ENCODE measurements around the gene MAN2A1.
"Not testable (repeated sequence)": the region's sequence is repeated elsewhere in the genome, so short reads cannot be mapped to it uniquely, and the experiment has no call there.

The MAN2A1 gene

DNA sequence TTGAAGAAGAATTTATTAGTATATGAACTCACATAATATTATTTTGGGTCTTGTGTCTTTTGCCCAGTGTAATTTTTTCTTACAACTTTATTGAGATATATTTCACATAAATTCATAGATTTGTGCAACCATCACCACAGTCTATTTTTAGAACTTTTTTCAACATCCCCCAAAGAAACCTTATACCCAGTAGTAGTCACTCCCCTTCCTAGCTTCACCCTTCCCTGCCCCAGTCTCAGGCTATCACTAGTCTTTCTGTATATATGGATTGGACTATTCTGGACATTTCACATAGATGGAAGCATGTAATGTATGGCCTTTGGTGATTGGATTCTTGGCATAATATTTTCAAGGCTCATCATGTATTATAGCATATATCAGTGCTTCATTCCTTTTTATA, 67.8 kb downstream of the MAN2A1 start:
- DNase-seq (ENCODE audit: insufficient read length, low spot score) (no peak), FAIRE-seq (no peak)
- no peak for TF ChIP-seq POU2F2 (IDR thresholded peaks at IDR 0.05; ENCODE audit: low read depth, low read length)
- TF ChIP-seq TAF1 (IDR thresholded peaks at IDR 0.05; ENCODE audit: low read depth, low read length): no peak
- TF ChIP-seq POLR2A (IDR thresholded peaks at IDR 0.05; ENCODE audit: low read depth, low read length): no peak
- no peak for TF ChIP-seq PAX5 (IDR thresholded peaks at IDR 0.05; ENCODE audit: insufficient read depth, low read length, severe bottlenecking)
- TF ChIP-seq POLR2AphosphoS5 (IDR thresholded peaks at IDR 0.05; ENCODE audit: low read depth, low read length): no peak
- no peak for TF ChIP-seq SPI1 (IDR thresholded peaks at IDR 0.05; ENCODE audit: low read depth, low read length)

DNA sequence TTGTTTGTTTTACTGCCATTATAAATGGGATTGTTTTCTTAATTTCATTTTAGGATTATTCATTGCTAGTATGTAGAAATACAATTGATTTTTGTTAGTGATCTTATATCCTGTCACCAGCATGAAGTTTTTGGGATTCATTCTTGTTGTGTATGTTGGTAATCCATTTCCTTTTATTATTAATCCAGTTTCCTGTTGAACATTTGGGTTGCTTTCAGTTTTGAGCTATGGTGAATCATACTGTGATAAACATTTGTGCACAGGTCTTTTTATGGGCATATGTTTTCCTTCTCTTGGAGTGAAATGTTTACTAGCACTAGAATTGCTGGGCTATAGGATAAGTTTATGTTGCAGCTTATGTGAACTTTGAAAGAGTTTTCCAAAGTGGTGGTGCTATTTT, 69.6 kb downstream of the MAN2A1 start:
- FAIRE-seq (no peak), DNase-seq (ENCODE audit: insufficient read length, low spot score) (no peak)
- TF ChIP-seq POLR2AphosphoS5 (IDR thresholded peaks at IDR 0.05; ENCODE audit: low read depth, low read length): no peak

DNA sequence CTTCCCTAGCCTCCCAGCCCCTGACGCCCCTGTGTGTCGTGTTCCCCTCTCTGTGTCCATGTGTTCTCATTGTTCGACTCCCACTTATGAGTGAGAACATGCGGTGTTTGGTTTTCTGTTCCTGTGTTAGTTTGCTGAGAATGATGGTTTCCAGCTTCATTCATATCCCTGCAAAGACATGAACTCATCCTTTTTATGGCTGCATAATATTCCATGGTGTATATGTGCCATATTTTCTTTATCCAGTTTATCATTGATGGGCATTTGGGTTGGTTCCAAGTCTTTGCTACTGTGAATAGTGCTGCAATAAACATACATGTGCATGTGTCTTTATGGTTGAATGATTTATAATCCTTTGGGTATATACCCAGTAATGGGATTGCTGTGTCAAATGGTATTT, 70.4 kb downstream of the MAN2A1 start:
- not testable (repeated sequence) for FAIRE-seq; DNase-seq (ENCODE audit: insufficient read length, low spot score)

DNA sequence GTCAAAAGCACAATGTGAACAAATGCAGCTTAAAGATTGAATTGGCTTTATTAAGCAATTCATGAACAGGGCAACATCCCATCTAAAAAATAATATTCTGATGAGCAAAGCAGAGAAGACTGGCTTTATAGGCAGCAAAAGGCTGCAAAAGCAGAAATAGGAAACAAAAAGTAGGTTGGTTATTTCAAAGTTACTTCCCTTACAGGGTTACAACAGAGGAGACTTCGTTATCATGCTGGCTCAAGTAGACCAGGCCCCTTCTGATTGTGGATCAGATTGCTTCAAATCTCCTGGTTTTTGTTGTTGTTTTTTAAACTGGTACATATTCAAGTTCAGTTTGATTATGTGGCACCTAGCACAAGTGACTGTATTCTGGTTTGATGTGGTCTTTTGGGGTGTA, 73.1 kb downstream of the MAN2A1 start:
- no peak for DNase-seq (ENCODE audit: insufficient read length, low spot score)
- TF ChIP-seq SPI1 (IDR thresholded peaks at IDR 0.05; ENCODE audit: low read depth, low read length) (no peak), PAX5 (IDR thresholded peaks at IDR 0.05; ENCODE audit: insufficient read depth, low read length, severe bottlenecking) (no peak), POLR2A (IDR thresholded peaks at IDR 0.05; ENCODE audit: low read depth, low read length) (no peak), POLR2AphosphoS5 (IDR thresholded peaks at IDR 0.05; ENCODE audit: low read depth, low read length) (no peak), TAF1 (IDR thresholded peaks at IDR 0.05; ENCODE audit: low read depth, low read length) (no peak), POU2F2 (IDR thresholded peaks at IDR 0.05; ENCODE audit: low read depth, low read length) (no peak)
- no peak for FAIRE-seq

DNA sequence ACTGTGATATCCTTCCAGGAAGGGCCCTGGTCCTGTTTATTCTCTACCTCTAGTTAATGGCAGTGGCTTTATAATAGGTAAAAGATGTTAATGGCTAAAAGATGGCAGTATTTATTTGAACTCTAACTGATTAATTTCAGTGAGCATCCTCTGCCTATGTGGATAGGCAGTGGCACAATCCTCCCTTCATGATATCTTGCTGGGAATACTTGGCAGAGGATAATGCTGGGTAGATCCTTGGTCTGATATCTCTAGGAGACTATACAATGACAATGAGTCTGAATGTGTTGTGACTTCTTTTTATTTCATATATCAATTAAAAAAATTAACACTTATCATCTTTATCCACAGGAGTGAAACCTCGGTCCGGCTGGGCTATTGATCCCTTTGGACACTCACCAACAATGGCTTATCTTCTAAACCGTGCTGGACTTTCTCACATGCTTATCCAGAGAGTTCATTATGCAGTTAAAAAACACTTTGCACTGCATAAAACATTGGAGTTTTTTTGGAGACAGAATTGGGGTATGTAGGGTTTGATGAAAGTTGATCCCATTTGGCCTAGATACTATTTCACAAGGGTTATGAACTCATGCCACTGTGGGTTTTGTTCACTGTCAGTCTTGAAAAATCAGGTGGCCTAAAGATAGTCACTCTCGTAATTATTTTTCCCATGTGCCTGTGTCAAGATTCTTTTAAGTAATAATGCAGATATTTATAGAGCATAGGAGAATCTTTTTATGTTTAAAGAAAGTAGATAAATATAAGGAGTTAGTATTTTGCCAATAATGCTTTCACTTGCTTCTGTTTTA, 77.7 kb downstream of the MAN2A1 start:
- TF ChIP-seq POU2F2 (IDR thresholded peaks at IDR 0.05; ENCODE audit: low read depth, low read length): no peak
- TF ChIP-seq POLR2A (IDR thresholded peaks at IDR 0.05; ENCODE audit: low read depth, low read length): no peak
- TF ChIP-seq PAX5 (IDR thresholded peaks at IDR 0.05; ENCODE audit: insufficient read depth, low read length, severe bottlenecking): no peak
- no peak for TF ChIP-seq SPI1 (IDR thresholded peaks at IDR 0.05; ENCODE audit: low read depth, low read length)
- no peak for TF ChIP-seq TAF1 (IDR thresholded peaks at IDR 0.05; ENCODE audit: low read depth, low read length)
- no peak for TF ChIP-seq POLR2AphosphoS5 (IDR thresholded peaks at IDR 0.05; ENCODE audit: low read depth, low read length)
- no peak for FAIRE-seq
- DNase-seq (ENCODE audit: insufficient read length, low spot score): no peak

DNA sequence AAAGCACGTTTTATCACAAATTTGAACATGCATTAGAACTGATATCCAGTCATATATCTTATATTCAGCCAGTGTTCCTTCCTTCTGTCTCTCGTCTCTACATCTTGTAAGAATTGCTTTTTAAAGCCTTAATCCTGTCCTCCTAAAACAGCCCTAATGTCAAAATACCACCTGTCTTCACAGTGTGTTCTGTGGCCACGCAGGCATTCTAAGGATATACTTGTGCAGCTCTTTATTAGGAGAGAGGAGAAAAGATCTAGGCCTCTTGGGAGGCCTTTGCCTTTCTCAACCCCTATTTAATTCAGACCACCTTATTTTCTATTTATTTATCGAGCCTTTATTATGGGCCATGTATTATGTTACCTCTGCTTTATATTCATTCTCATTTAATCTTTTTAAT, 78.3 kb downstream of the MAN2A1 start:
- TF ChIP-seq POU2F2 (IDR thresholded peaks at IDR 0.05; ENCODE audit: low read depth, low read length) (no peak), POLR2AphosphoS5 (IDR thresholded peaks at IDR 0.05; ENCODE audit: low read depth, low read length) (no peak), PAX5 (IDR thresholded peaks at IDR 0.05; ENCODE audit: insufficient read depth, low read length, severe bottlenecking) (no peak), TAF1 (IDR thresholded peaks at IDR 0.05; ENCODE audit: low read depth, low read length) (no peak), SPI1 (IDR thresholded peaks at IDR 0.05; ENCODE audit: low read depth, low read length) (no peak), POLR2A (IDR thresholded peaks at IDR 0.05; ENCODE audit: low read depth, low read length) (no peak)
- FAIRE-seq: no peak
- DNase-seq (ENCODE audit: insufficient read length, low spot score): no peak

DNA sequence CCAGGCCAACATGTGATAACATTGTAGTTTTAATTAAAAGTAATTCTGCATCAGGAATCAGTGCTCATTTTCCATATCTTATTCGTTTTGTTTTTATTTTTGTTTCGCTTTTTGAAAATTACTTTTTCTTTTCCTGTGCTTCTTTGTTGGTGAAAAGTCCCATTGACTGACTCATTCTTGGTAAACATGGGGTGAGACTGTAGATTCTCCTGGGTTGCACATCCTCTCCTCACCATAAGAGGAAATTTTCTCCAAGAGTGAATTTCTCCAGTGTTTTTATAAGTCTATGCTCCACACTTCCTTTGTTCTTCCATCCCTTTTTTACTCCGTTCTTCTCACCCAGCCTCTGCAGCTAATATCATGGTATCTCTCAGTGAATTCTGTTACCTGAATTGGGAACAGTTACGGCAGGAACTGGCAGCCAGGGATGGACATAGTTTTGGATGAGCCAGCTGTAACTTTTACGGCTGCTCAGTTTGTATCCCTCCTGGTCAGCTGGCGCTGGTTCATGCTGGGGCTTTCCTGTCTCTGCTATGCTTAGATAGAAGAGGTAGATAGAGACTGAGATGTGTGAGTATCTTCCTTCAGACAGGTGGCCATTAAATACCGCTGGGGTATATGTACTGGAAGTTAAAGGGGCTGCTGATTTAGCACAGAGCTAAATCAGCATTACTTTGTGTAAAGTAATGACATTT, 80.0 kb downstream of the MAN2A1 start:
- no peak for FAIRE-seq
- no peak for TF ChIP-seq POU2F2 (IDR thresholded peaks at IDR 0.05; ENCODE audit: low read depth, low read length)
- no peak for TF ChIP-seq PAX5 (IDR thresholded peaks at IDR 0.05; ENCODE audit: insufficient read depth, low read length, severe bottlenecking)
- TF ChIP-seq SPI1 (IDR thresholded peaks at IDR 0.05; ENCODE audit: low read depth, low read length): no peak
- no peak for DNase-seq (ENCODE audit: insufficient read length, low spot score)

DNA sequence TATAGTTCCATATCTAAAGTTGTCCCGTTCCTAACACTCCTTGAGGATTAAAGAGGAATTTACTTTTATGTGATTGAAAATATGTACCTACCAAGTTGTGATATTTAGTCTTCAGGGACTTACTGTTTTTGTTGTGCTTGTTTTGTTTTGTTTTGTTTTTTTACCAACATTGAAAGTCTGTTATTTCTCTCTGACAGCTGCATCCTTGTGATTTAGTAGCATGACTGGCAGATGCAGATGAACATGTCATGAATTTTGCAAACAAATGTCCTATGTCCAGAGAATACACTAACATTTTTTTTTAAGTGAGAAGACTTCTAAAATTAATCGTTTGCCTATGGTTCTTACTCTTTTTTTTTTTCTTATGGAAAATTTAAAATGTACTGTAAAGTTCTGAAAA, 85.4 kb downstream of the MAN2A1 start:
- TF ChIP-seq POU2F2 (IDR thresholded peaks at IDR 0.05; ENCODE audit: low read depth, low read length) (no peak), SPI1 (IDR thresholded peaks at IDR 0.05; ENCODE audit: low read depth, low read length) (no peak), POLR2A (IDR thresholded peaks at IDR 0.05; ENCODE audit: low read depth, low read length) (no peak), TAF1 (IDR thresholded peaks at IDR 0.05; ENCODE audit: low read depth, low read length) (no peak), PAX5 (IDR thresholded peaks at IDR 0.05; ENCODE audit: insufficient read depth, low read length, severe bottlenecking) (no peak), POLR2AphosphoS5 (IDR thresholded peaks at IDR 0.05; ENCODE audit: low read depth, low read length) (no peak)
- DNase-seq (ENCODE audit: insufficient read length, low spot score) (no peak), FAIRE-seq (no peak)

DNA sequence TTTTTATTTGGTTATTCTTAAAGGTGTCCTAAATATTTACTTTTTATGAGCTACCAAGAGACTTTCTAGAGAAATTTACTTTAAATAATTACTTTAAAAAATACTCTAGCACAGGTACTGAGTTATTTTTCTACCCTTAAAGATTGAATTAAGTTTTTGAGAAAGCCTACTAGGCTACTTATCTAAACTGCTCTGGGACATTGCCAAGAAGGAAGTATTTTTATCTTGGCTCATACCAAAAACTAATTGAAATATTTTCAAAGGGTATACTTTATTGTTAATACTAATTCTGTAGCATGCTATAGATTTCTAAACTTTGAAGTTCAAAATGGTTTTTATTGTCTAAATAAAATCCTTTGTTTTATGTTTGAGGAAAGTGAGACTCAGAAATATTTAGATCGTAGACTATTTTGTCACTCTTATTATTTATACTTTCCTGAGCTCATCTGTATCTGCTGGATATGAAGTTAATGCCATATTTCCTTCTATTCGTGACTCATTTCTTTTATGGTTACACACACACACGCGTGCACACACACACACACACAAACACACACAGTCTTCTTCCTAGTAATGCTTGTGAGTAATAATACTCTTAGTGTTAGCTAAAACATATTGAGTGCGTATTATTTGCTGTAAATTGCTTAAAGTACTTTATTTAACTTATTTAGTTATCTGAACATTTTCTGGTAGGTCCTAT, 89.5 kb downstream of the MAN2A1 start:
- no peak for DNase-seq (ENCODE audit: insufficient read length, low spot score)
- TF ChIP-seq POLR2A (IDR thresholded peaks at IDR 0.05; ENCODE audit: low read depth, low read length): no peak
- no peak for FAIRE-seq

DNA sequence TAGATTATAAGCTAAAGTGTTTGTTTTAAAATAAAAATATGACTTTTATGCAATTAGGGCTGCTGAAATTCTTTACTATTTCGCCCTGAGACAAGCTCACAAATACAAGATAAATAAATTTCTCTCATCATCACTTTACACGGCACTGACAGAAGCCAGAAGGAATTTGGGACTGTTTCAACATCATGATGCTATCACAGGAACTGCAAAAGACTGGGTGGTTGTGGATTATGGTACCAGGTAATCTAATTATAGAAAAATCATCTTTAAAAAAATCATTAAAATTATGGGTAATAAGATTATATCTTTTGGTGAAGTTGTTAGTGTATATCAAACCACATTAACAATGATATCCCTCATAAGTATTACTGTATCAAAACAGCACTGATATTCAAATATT, 95.0 kb downstream of the MAN2A1 start:
- no peak for DNase-seq (ENCODE audit: insufficient read length, low spot score)
- no peak for FAIRE-seq
- no peak for TF ChIP-seq POLR2AphosphoS5 (IDR thresholded peaks at IDR 0.05; ENCODE audit: low read depth, low read length)
- no peak for TF ChIP-seq POU2F2 (IDR thresholded peaks at IDR 0.05; ENCODE audit: low read depth, low read length)
- no peak for TF ChIP-seq SPI1 (IDR thresholded peaks at IDR 0.05; ENCODE audit: low read depth, low read length)
- no peak for TF ChIP-seq POLR2A (IDR thresholded peaks at IDR 0.05; ENCODE audit: low read depth, low read length)
- TF ChIP-seq PAX5 (IDR thresholded peaks at IDR 0.05; ENCODE audit: insufficient read depth, low read length, severe bottlenecking): no peak
- TF ChIP-seq TAF1 (IDR thresholded peaks at IDR 0.05; ENCODE audit: low read depth, low read length): no peak

All from GM12891 (cell line).